Stimulated activated CD4-positive, alpha-beta T cell treated with anti-CD3 and anti-CD28 coated beads, Interleukin-1b, Interleukin-23, amount 100 ng/mL, for 48 hours (primary cell): ENCODE data around the gene GFAP.

Experiments used
- DNase-seq: peaks from one replicate; pipeline ENCODE4 v3.0.0-alpha.2; 2020

Gene GFAP

GRCh38 chr17:44912763-44913544 is 2.3 kb downstream of the GFAP start:
- no peak for DNase-seq

- peak; percentile 44 for DNase-seq
Observed at GRCh38 chr17:44911133-44912001, 3.9 kb downstream of the GFAP start.

- DNase-seq: no peak
Observed at GRCh38 chr17:44910231-44911106, 4.8 kb downstream of the GFAP start.

GRCh38 chr17:44909681-44910144 is 5.6 kb downstream of the GFAP start:
- DNase-seq: no peak

- no peak for DNase-seq
Observed at GRCh38 chr17:44908761-44909326, 6.5 kb downstream of the GFAP start.

GRCh38 chr17:44907729-44908470 is 7.4 kb downstream of the GFAP start:
- no peak for DNase-seq

GRCh38 chr17:44906763-44907728 is 8.3 kb downstream of the GFAP start:
- no peak for DNase-seq

GRCh38 chr17:44906010-44906646 is 9.2 kb downstream of the GFAP start:
- DNase-seq: no peak

GRCh38 chr17:44905006-44906000 is 10.0 kb downstream of the GFAP start:
- no peak for DNase-seq

- no peak for DNase-seq
Observed at GRCh38 chr17:44904001-44904984, 11.0 kb downstream of the GFAP start.

GRCh38 chr17:44903012-44903685 is 12.2 kb downstream of the GFAP start:
- DNase-seq: no peak

GRCh38 chr17:44902135-44902760 is 13.1 kb downstream of the GFAP start:
- DNase-seq: no peak

- no peak for DNase-seq
Observed at GRCh38 chr17:44901411-44901921, 13.8 kb downstream of the GFAP start.

- DNase-seq: no peak
Observed at GRCh38 chr17:44900894-44901293, 14.4 kb downstream of the GFAP start.

- peak; percentile 90 for DNase-seq
Observed at GRCh38 chr17:44899074-44899782, 16.1 kb downstream of the GFAP start, which contains the start of gene EFTUD2. EFTUD2 (minus strand) TSS chr17:44899445; CDS start chr17:44894521, 4,924 bp downstream.
